SU-DHL-6 (cell line): Measurements from ENCODE around the gene SULT2B1.

Experiments
- H2AFZ ChIP-seq: fragments of 200-600 bp; sonication (generic); 2 replicates; pipeline ENCODE4 v1.6.1; 2014; ENCODE audit warnings: low read depth, mild to moderate bottlenecking, moderate library complexity, mixed read lengths, antibody characterized with exemption, low read length; ENCODE audit not compliant: severe bottlenecking
- H3F3A ChIP-seq: fragments of 200-600 bp; shearing (Covaris generic); 2 replicates; pipeline ENCODE4 v1.6.0; 2016; ENCODE audit warnings: antibody characterized with exemption, mild to moderate bottlenecking; ENCODE audit not compliant: insufficient read depth
- H3K27ac ChIP-seq: fragments of 200-600 bp; sonication (generic); 2 replicates; pipeline ENCODE4 v1.5.1; 2016; ENCODE audit warnings: low read depth, mild to moderate bottlenecking, low read length, moderate library complexity, mixed read lengths
- H3K27me3 ChIP-seq: fragments of 200-600 bp; sonication (generic), shearing (Covaris generic); 2 replicates; pipeline ENCODE4 v1.6.0; 2014; ENCODE audit warnings: mild to moderate bottlenecking, low read length
- H3K36me3 ChIP-seq: fragments of 200-600 bp; sonication (generic); 2 replicates; pipeline ENCODE4 v1.6.1; 2014; ENCODE audit warnings: mild to moderate bottlenecking, low read length, mixed read lengths
- H3K4me2 ChIP-seq: fragments of 300-600, 200-600 bp; shearing (Covaris generic), sonication (generic); 2 replicates; pipeline ENCODE4 v1.6.0; 2014; ENCODE audit warnings: low read length, low read depth, mild to moderate bottlenecking; ENCODE audit not compliant: poor library complexity, severe bottlenecking
- H3K4me3 ChIP-seq: fragments of 200-600 bp; sonication (generic); 2 replicates; pipeline ENCODE4 v1.5.1; 2014; ENCODE audit warnings: antibody characterized with exemption, low read length, mild to moderate bottlenecking, mixed read lengths; ENCODE audit not compliant: insufficient read depth, poor library complexity, severe bottlenecking
- H3K79me2 ChIP-seq: fragments of 200-600 bp; sonication (generic); 2 replicates; pipeline ENCODE4 v1.6.1; 2014; ENCODE audit warnings: mild to moderate bottlenecking, low read length, moderate library complexity; ENCODE audit not compliant: insufficient read depth
- H3K9ac ChIP-seq: fragments of 200-600 bp; sonication (generic); 2 replicates; pipeline ENCODE4 v1.7.0; 2014; ENCODE audit warnings: mild to moderate bottlenecking, low read length
- H3K9me2 ChIP-seq: fragments of 200-600 bp; sonication (generic); replicated peaks from 2 replicates; pipeline ENCODE4 v1.6.1; 2014; ENCODE audit warnings: low read length; ENCODE audit not compliant: insufficient read depth
- H3K9me3 ChIP-seq: fragments of 200-600 bp; sonication (generic); 2 replicates; pipeline ENCODE4 v1.6.1; 2014; ENCODE audit warnings: low read length, mixed read lengths; ENCODE audit not compliant: insufficient read depth
- H4K20me1 ChIP-seq: fragments of 200-600 bp; sonication (generic); 2 replicates; pipeline ENCODE4 v1.6.1; 2014; ENCODE audit warnings: low read depth, mild to moderate bottlenecking, antibody characterized with exemption, low read length, moderate library complexity, mixed read lengths
- CTCF ChIP-seq: fragments of 200-600 bp; sonication (generic); IDR thresholded peaks from one replicate; pipeline ENCODE4 v1.5.1; 2017; ENCODE audit warnings: antibody characterized with exemption, mild to moderate bottlenecking, low read length, moderate library complexity; ENCODE audit not compliant: insufficient read depth, poor library complexity, severe bottlenecking
- EZH2phosphoT487 ChIP-seq: fragments of 200-600 bp; sonication (generic), shearing (Covaris generic); conservative IDR thresholded peaks from 2 replicates; pipeline ENCODE4 v1.6.1; 2018; ENCODE audit warnings: mild to moderate bottlenecking, antibody characterized with exemption, low read length, moderate library complexity, mixed read lengths

SULT2B1 gene

GRCh38 chr19:48553676-48554384 is 1.9 kb downstream of the SULT2B1 start:
- TF ChIP-seq CTCF, result no peak
- TF ChIP-seq EZH2phosphoT487, result no peak

DNA sequence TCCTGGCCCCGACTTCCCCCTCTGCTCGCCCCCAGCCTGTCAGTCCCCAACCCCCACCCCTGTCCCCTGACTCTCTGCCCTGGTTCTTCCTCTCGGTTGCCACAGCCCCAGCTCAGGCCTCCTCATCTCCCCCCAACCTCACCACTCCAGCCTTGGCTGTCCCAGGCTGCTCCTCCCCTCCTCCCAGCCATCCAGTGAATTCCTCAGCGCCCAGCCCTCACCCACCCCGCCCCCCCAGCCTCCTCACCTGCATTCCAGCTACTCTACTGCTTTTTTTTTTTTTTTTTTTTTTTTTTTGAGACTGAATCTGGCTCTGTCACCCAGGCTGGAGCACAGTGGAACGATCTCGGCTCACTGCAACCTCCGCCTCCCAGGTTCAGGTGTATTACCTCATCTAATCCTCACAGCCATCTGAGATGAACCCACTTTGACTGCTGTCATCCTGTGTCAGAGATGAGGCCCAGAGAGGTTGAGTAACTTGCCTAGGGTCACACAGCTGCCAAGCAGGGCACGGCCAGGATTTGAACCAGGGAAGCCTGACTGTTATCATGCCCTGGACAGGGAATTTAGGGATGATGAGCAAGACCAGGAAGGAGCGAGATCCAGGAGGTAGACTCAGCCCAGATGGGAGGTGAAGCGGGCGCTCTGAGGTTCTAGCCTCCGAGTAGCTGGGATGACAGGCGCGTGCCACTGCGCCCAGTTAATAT is 2.6 kb downstream of the SULT2B1 start:
- Histone ChIP-seq H3K9me2 (no peaks in the 10 kb centered on the region), H2AFZ (no peak overlapping the region), H3K4me3 (no peak overlapping the region), H3K79me2 (no peaks in the 10 kb centered on the region), H3K4me2 (no peak overlapping the region), H3K36me3 (no peaks in the 10 kb centered on the region), H3K9me3 (no peaks in the 10 kb centered on the region), H3F3A (no peaks in the 10 kb centered on the region), H4K20me1 (no peaks in the 10 kb centered on the region), H3K27me3 (peaks cover under 1% of the 10 kb centered on the region; the same call in 1 of the 2 replicates), H3K27ac (no peak overlapping the region), H3K9ac (no peak overlapping the region)
- TF ChIP-seq CTCF (no peak), EZH2phosphoT487 (no peak)

More at GRCh38 chr19:48553676-48554384, 1.9 kb downstream of the SULT2B1 start:
- no peak overlapping the region for H3K4me3 ChIP-seq
- H3K79me2 ChIP-seq, result no peaks in the 10 kb centered on the region
- no peaks in the 10 kb centered on the region for H4K20me1 ChIP-seq
- no peaks in the 10 kb centered on the region for H3K9me2 ChIP-seq
- H2AFZ ChIP-seq, result no peak overlapping the region
- H3K27me3 ChIP-seq, result peaks cover 3% of the 10 kb centered on the region; the same call in 1 of the 2 replicates
- no peak overlapping the region for H3K9ac ChIP-seq
- no peak overlapping the region for H3K27ac ChIP-seq
- H3F3A ChIP-seq, result no peaks in the 10 kb centered on the region
- H3K4me2 ChIP-seq, result no peak overlapping the region
- no peaks in the 10 kb centered on the region for H3K9me3 ChIP-seq
- H3K36me3 ChIP-seq, result no peaks in the 10 kb centered on the region

GRCh38 chr19:48556163-48556562 is 4.2 kb downstream of the SULT2B1 start:
- H3K4me2 ChIP-seq, result no peak overlapping the region
- H3K9ac ChIP-seq, result no peak overlapping the region
- no peaks in the 10 kb centered on the region for H3K9me2 ChIP-seq
- no peaks in the 10 kb centered on the region for H3K36me3 ChIP-seq
- H3K27me3 ChIP-seq, result no peaks in the 10 kb centered on the region
- H2AFZ ChIP-seq, result no peak overlapping the region
- H3K27ac ChIP-seq, result no peak overlapping the region
- H3K9me3 ChIP-seq, result no peaks in the 10 kb centered on the region
- no peaks in the 10 kb centered on the region for H4K20me1 ChIP-seq
- no peak overlapping the region for H3K4me3 ChIP-seq
- no peaks in the 10 kb centered on the region for H3K79me2 ChIP-seq
- no peak for TF ChIP-seq EZH2phosphoT487
- TF ChIP-seq CTCF, result no peak
- H3F3A ChIP-seq, result no peaks in the 10 kb centered on the region
